ENCODE measurements around the gene PIK3C2G.

PIK3C2G gene

GRCh38 chr12:18242380-18243089 lies 18.8 kb upstream of the PIK3C2G start:
- H3K27ac ChIP-seq (ENCODE audit: low read length), result no peak overlapping the region
- peaks cover 2% of the 10 kb centered on the region for H3K27me3 ChIP-seq (ENCODE audit: insufficient read depth, low read length, poor library complexity)
- no peak overlapping the region for H3K4me3 ChIP-seq (ENCODE audit: low read depth in 1 of 2, low read length in 2 of 2)
- no peaks in the 10 kb centered on the region for H4K20me1 ChIP-seq (ENCODE audit: insufficient read depth, low read length)
- H3K36me3 ChIP-seq (ENCODE audit: insufficient read depth, low read length), result no peaks in the 10 kb centered on the region
- TF ChIP-seq CTCF (IDR thresholded peaks at IDR 0.05; ENCODE audit: borderline replicate concordance, extremely low read depth, low read length, poor library complexity, severe bottlenecking) (no peak), EZH2 (IDR thresholded peaks at IDR 0.05; ENCODE audit: borderline replicate concordance, low read depth, low read length, severe bottlenecking) (no peak)
- no peak overlapping the region for H3K9ac ChIP-seq (ENCODE audit: low read depth, low read length)
- no peaks in the 10 kb centered on the region for H3K9me3 ChIP-seq (ENCODE audit: insufficient read depth, low read length, severe bottlenecking)
- ATAC-seq (ENCODE audit: insufficient read depth, low read depth), result no peak
- no peak overlapping the region for H3K4me2 ChIP-seq (ENCODE audit: insufficient read depth, low read length)
- no peak overlapping the region for H2AFZ ChIP-seq (ENCODE audit: low read depth, low read length)
- H3K79me2 ChIP-seq (ENCODE audit: insufficient read depth, low read length), result no peaks in the 10 kb centered on the region
- no peak for DNase-seq
- H3K4me1 ChIP-seq (ENCODE audit: insufficient read depth, low read length), result no peaks in the 10 kb centered on the region

- Histone ChIP-seq H3K4me3 (ENCODE audit: low read depth in 1 of 2, low read length in 2 of 2) (no peak overlapping the region), H3K4me1 (ENCODE audit: insufficient read depth, low read length) (no peaks in the 10 kb centered on the region), H3K27ac (ENCODE audit: low read length) (no peak overlapping the region), H3K36me3 (ENCODE audit: insufficient read depth, low read length) (no peaks in the 10 kb centered on the region), H4K20me1 (ENCODE audit: insufficient read depth, low read length) (no peaks in the 10 kb centered on the region), H3K9ac (ENCODE audit: low read depth, low read length) (no peak overlapping the region), H2AFZ (ENCODE audit: low read depth, low read length) (no peak overlapping the region), H3K4me2 (ENCODE audit: insufficient read depth, low read length) (no peak overlapping the region), H3K79me2 (ENCODE audit: insufficient read depth, low read length) (no peaks in the 10 kb centered on the region), H3K27me3 (ENCODE audit: insufficient read depth, low read length, poor library complexity) (peaks cover 2% of the 10 kb centered on the region), H3K9me3 (ENCODE audit: insufficient read depth, low read length, severe bottlenecking) (no peaks in the 10 kb centered on the region)
- ATAC-seq (ENCODE audit: insufficient read depth, low read depth), result no peak
- TF ChIP-seq EZH2 (IDR thresholded peaks at IDR 0.05; ENCODE audit: borderline replicate concordance, low read depth, low read length, severe bottlenecking), result no peak
- TF ChIP-seq CTCF (IDR thresholded peaks at IDR 0.05; ENCODE audit: borderline replicate concordance, extremely low read depth, low read length, poor library complexity, severe bottlenecking), result no peak
- DNase-seq, result no peak
Measured at GRCh38 chr12:18243238-18243637, 18.1 kb upstream of the PIK3C2G start.

DNA sequence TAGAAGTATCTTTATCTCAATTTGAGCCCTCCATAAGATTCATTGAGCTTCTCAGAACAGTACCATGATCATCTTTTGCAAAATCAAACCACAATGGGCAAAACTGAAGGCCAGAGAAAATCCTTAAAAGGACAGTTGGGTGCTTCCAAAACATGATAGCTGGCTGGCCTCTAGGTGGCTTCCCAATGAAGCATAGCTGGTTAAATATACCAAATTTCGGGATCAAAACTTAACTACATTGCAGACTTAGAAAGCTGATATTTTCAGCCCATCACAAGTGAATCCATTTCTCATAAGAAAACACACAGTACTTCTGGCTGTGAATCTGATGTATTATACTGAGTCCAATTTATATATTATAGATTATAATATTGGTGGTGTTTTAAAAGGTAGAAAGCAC lies 15.3 kb upstream of the PIK3C2G start:
- TF ChIP-seq EZH2 (IDR thresholded peaks at IDR 0.05; ENCODE audit: borderline replicate concordance, low read depth, low read length, severe bottlenecking) (no peak), CTCF (IDR thresholded peaks at IDR 0.05; ENCODE audit: borderline replicate concordance, extremely low read depth, low read length, poor library complexity, severe bottlenecking) (no peak)
- no peak overlapping the region for H3K27ac ChIP-seq (ENCODE audit: low read length)
- no peaks in the 10 kb centered on the region for H3K36me3 ChIP-seq (ENCODE audit: insufficient read depth, low read length)
- H2AFZ ChIP-seq (ENCODE audit: low read depth, low read length), result no peak overlapping the region
- no peak for ATAC-seq (ENCODE audit: insufficient read depth, low read depth)
- no peaks in the 10 kb centered on the region for H3K4me1 ChIP-seq (ENCODE audit: insufficient read depth, low read length)
- DNase-seq, result no peak
- H3K4me2 ChIP-seq (ENCODE audit: insufficient read depth, low read length), result no peak overlapping the region
- H4K20me1 ChIP-seq (ENCODE audit: insufficient read depth, low read length), result no peaks in the 10 kb centered on the region
- H3K9me3 ChIP-seq (ENCODE audit: insufficient read depth, low read length, severe bottlenecking), result no peaks in the 10 kb centered on the region
- no peak overlapping the region for H3K4me3 ChIP-seq (ENCODE audit: low read depth in 1 of 2, low read length in 2 of 2)
- peaks cover 2% of the 10 kb centered on the region for H3K27me3 ChIP-seq (ENCODE audit: insufficient read depth, low read length, poor library complexity)
- H3K79me2 ChIP-seq (ENCODE audit: insufficient read depth, low read length), result no peaks in the 10 kb centered on the region
- H3K9ac ChIP-seq (ENCODE audit: low read depth, low read length), result no peak overlapping the region

Data from DND-41 (cell line).